Left kidney (tissue), 2 donors: ENCODE results near the gene LRRC8D. TPM values are rescaled to one million over a fixed set of nuclear protein-coding genes. Genes with fewer than 3 reads are reported as not detected.
"Not testable (repeated sequence)": the region's sequence is repeated elsewhere in the genome, so short reads cannot be mapped to it uniquely, and the experiment has no call there.

Experiments
- DNase-seq: peaks from one replicate; pipeline ENCODE4 v3.0.0-alpha.2; 2013
- polyA plus RNA-seq: library from polyadenylated mRNA; unstranded; fragments of 120-200 nt; gene quantifications from one replicate; pipeline ENCODE4 v1.2.1, GENCODE V29; 2013; ENCODE audit not compliant: insufficient read length

The LRRC8D gene
- polyA plus RNA-seq, 1 donor = 41.8 TPM

GRCh38 chr1:89910780-89911179, 89.9 kb downstream of the LRRC8D start:
- peak; percentile 55 for DNase-seq

- DNase-seq = no peak
These were observed 90.6 kb downstream of the LRRC8D start for GRCh38 chr1:89911191-89911991.

- no peak for DNase-seq
These were observed 91.2 kb downstream of the LRRC8D start for GRCh38 chr1:89912073-89912472.

- no peak for DNase-seq
These were observed 92.7 kb downstream of the LRRC8D start for GRCh38 chr1:89913353-89914095.

GRCh38 chr1:89917353-89917752, 96.5 kb downstream of the LRRC8D start:
- no peak for DNase-seq

- no peak for DNase-seq
These were observed 97.4 kb downstream of the LRRC8D start for GRCh38 chr1:89918127-89918793.

GRCh38 chr1:89918794-89919155, 97.9 kb downstream of the LRRC8D start:
- DNase-seq = no peak

- no peak for DNase-seq
These were observed 98.3 kb downstream of the LRRC8D start for GRCh38 chr1:89919174-89919573.

GRCh38 chr1:89922911-89923310, 102.1 kb downstream of the LRRC8D start:
- DNase-seq = no peak

- no peak for DNase-seq
These were observed 102.7 kb downstream of the LRRC8D start for GRCh38 chr1:89923517-89923916.

- not testable (repeated sequence) for DNase-seq
These were observed 103.2 kb downstream of the LRRC8D start for GRCh38 chr1:89924075-89924474.

- DNase-seq = no peak
These were observed 106.2 kb downstream of the LRRC8D start for GRCh38 chr1:89927049-89927448.

- no peak for DNase-seq
These were observed 106.6 kb downstream of the LRRC8D start for GRCh38 chr1:89927478-89927877.

- DNase-seq = no peak
These were observed 107.7 kb downstream of the LRRC8D start for GRCh38 chr1:89928506-89928905.

GRCh38 chr1:89929467-89930063, 108.7 kb downstream of the LRRC8D start:
- no peak for DNase-seq

- DNase-seq = no peak
These were observed 109.7 kb downstream of the LRRC8D start for GRCh38 chr1:89930579-89930978.

GRCh38 chr1:89931964-89932363, 111.1 kb downstream of the LRRC8D start:
- peak; percentile 55 for DNase-seq

GRCh38 chr1:89932598-89933364, 111.9 kb downstream of the LRRC8D start:
- DNase-seq = no peak

- no peak for DNase-seq
These were observed 113.6 kb downstream of the LRRC8D start for GRCh38 chr1:89934461-89934860.

- no peak for DNase-seq
These were observed 114.4 kb downstream of the LRRC8D start for GRCh38 chr1:89935235-89935634.

GRCh38 chr1:89936694-89937093, 115.9 kb downstream of the LRRC8D start:
- no peak for DNase-seq
